HG03064 (cell line): ENCODE measurements around the gene ASGR1.
"Not testable (repeated sequence)": the region's sequence is repeated elsewhere in the genome, so short reads cannot be mapped to it uniquely, and the experiment has no call there.

Experiments used
- ATAC-seq: cut with Tn5 transposase; IDR thresholded peaks from one replicate; pipeline ENCODE4 v1.9.1; 2021; ENCODE audit warnings: low read depth; ENCODE audit not compliant: unreplicated experiment

Gene ASGR1

DNA sequence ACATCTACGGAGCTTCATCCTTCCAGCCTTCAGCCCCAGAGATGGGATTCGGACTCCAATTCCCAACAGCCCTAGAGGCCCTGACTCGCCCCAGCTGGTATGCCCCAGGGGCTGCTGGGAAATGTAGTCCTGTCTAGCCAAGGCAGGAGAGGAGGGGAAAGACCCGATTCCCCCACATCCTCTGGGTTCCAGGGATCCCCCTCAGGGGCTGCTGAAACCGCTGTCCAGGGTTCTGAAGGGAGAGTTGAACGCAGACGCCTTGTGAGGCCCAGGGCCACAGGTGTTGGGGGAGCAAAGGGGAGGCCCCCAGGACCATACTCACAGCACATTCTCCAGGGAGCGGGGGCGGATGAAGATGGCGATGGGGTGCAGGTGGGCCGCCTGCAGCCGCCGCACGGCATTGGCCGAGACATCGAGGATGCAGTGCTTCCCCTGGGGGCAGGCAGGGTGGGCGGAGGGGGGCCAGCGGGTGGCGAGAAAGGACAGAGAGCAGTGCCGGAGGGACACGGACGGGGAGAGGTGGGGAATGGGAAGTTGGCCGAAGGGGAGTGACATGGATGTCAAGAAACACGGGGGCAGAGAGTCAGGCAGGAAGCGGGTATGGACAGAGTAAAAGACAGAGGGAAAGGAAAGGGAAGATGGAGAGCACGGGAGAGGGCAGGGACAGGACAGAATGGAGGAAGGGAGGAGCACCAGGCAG, 12.6 kb upstream of the ASGR1 start:
- no peak for ATAC-seq

GRCh38 chr17:7191069-7191468, 11.9 kb upstream of the ASGR1 start:
- ATAC-seq: no peak

DNA sequence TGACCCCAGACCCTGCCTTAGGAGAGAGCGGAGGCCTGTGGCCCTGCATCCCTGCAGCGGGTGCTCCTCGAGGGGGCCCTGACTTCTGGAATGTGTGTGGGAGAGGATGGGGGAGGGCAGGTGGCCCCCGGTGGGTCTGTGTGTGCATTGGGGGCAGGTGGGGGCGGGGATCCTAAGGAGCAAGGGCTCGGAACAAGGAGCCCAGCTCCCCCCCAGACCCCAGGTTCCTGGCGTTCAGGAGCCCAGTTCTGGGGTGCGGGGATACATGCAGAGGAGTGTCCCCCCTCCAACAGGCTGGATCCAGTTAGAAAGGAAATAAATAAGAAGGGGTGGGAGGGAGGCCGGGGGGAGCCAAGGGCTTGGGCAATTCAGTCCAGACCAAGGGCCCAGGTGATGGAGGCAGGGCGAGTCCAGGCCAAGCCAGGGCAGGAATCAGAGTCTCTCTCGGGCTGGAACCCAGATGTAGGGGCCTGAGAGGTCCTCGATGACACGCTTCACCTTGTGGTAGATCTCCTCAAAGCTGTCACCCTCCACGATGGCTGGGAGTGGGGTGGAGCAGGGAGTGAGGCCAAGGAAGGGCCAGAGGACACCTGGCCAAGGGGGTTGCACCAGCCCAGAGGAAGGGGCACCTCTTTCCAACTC, 11.2 kb upstream of the ASGR1 start:
- ATAC-seq: no peak

DNA sequence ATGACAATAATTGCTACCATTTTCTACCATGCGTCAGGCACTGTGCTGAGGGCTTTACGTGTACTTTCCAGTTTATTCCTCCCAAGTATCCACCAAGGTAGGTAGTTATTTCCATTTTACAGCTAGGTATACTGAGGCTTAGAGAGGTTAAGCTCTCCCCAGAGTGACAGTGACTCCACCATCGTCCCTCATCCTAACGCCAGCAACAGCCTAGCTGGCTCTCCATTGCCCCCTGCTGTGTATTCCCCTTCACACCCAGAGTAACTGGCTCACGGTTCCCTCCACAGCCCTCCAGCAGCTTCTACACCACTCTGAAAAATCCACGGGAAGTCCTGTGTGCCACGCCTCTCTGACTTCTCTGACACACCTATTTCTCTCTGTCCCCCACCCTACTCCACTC, 7.1 kb upstream of the ASGR1 start:
- ATAC-seq: no peak

GRCh38 chr17:7184647-7185046, 5.5 kb upstream of the ASGR1 start:
- ATAC-seq: no peak

- no peak for ATAC-seq
Observed at GRCh38 chr17:7184091-7184488, 4.9 kb upstream of the ASGR1 start.

DNA sequence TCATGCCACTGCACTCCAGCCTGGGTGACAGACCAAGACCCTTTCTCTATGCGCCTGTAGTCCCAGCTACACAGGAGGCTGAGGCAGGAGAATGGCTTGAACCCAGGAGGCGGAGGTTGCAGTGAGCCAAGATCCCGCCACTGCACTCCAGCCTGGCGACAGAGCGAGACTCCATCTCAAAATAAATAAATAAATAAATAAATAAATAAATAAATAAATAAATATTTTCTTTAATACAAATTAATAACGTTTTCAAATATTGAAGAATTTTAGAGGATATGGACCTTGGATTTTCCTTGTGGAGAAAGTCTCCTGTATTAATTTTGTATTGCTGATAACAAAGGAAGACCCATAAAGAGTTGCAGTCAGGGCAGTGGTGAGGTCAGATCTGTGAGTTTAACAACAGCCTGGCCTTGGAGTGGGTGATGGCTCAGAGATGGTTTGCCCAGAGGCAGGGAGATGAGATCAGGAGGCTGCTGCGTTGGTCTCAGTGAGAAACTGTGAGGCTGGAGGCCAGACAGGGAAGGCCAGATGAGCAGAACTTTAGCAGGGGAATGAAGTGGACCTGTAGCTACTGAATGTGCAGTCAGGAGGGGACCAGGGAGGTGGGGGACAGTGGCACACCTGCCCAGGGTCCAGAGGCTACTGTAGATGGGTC, 4.4 kb upstream of the ASGR1 start:
- no peak for ATAC-seq

GRCh38 chr17:7182101-7182500, 2.9 kb upstream of the ASGR1 start:
- ATAC-seq: not testable (repeated sequence)

DNA sequence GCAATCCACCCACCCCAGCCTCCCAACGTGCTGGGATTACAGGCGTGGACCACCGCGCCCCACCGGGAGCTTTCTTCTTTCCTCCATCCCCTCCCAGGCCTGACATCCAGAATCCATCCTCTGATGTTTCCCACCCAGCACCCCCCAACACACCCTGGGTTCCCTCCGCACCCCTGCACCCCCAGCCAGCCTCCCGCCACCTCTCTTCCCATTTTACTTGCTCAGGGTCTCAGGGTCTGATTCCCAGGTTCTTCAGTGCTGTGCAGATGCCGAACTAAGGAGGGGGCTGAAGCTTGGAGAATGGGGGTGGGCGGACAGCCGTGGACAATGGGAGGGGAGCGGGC, 225 bp downstream of the ASGR1 start:
- no peak for ATAC-seq

GRCh38 chr17:7177954-7178477, 1.2 kb downstream of the ASGR1 start:
- no peak for ATAC-seq

DNA sequence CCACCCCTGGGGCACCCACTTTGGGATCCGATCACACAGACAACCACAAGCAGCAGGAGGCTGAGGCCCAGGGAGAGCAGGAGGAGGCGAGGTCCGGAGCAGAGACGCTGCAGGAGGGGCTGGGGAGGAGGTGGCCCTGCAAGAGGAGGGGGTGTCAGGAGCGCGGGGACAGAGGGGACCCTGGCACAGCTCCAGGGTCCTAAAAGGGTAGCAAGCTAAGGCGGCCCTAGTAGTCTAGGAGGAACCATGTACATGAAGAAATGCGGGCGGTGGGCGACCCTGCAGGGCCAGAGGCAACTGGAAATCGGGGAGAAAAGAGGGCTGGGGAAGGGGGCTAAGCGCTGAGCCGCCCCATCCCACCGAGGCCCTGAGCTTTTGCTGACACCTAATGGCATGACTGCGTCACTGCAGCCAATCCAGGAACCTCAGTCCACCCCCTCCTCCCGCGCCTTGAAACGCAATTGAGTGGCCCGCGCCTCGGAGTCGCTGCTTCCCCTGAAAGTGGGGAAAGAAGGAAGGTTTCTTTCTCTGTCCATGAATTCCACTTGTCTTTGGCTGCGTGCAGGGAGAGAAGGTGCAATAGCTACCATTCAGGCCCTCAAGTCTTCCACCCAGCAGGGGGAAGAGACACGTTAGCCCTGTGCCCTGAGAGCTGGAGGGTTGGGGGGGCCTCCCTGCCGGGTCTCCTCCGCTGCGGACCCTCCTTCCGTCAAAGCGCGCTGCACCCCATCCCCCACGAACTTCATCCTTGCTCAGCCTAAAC, 1.8 kb downstream of the ASGR1 start:
- no peak for ATAC-seq

DNA sequence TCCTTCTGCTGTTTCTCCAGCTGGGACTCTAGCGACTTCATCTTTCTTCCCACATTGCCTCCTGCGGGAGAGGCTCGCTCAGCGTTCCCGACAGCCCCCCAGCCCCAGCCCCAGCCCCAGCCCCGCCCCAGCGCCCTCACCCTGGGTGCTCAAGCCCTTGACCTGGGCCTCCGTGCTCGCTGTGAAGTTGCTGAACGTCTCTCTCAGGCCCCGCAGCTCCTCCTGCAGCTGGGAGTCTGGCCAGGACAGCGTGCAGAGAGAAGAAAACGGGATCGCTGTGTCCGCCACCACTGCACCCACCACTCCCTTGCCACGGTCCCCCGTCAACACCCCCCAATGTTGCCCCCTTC, 2.4 kb downstream of the ASGR1 start:
- no peak for ATAC-seq

- no peak for ATAC-seq
Observed at GRCh38 chr17:7176107-7176840, 2.9 kb downstream of the ASGR1 start.

DNA sequence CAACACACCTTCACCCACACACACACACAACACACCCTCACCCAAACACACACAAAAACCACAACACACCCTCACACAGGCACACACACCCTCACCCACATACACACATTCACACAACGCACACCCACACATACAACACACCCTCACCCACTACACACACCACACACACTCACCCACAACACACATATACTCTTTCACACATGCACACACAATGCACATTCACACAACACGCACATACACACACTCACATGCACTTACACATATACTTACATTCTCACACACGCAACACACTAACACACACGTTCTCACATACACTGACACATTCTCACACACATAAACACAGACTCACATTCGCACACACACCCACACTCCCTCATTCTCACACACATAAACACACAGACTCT, 3.8 kb downstream of the ASGR1 start:
- ATAC-seq: no peak

DNA sequence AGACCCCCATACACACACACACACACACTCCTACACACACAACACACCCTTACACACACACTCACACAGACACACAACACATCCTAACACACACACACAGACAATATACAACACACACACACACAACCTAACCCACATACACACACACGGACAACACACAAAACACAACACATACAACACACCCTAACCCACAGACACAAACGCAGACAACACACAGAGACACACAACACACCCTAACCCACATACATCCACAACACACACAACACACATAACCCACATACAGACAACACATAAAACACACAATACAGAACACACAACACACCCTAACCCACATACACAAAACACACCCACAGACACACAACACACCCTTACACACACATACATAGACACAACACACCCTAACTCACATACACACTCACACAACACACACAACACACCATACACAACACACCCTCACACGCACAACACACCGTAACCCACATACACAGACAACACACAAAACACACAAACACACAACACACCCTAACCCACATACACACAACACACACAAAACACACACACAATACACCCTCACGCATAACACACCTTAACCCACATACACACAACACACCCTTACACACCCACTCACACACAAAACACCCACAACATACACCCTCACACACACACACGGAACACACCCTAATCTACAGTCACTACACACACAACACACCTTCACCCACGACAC, 4.4 kb downstream of the ASGR1 start:
- ATAC-seq: no peak

DNA sequence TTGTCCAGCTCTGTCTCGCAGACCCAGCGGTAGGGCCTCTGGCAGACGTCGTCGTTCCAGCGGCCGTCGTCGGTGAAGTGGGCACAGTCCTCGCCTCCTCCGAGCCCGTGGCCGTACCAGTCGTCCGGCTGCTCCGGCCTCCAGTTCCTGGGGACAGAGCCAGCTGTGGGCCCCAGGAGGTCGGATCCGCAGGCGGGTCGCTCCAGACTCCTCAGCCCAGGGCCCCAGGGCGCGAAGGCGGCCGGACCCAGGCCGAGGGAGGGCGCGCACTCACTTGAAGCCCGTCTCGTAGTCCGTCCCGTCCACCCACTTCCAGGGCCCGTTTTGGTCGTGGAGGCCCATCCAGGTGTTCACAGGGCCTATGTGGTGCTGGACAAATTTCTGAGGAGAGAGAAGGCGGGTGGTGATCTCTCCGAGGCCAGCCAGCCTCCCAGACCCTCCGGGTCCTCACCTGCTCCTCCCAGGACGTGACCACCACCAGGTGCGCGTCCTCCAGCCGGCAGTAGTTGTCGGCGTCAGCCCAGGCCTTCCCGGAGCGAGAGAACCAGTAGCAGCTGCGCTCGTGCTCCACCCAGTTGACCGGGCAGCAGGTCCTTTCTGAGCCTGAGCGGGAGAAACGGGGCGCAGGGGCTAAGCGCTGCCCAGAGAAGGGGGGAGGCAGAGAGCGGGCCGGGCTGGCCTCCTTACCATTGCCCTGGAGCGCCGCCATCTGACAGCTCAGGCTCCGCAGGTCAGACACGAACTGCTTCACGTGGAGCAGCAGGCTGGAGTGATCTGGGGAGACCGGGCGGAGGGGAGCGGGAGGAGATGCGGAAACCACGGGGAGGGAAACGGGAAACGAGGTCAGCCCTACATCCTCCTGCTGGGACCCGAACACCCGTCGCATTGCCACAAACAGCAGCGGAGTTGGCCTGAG, 5.2 kb downstream of the ASGR1 start:
- no peak for ATAC-seq

GRCh38 chr17:7172522-7173191, 6.5 kb downstream of the ASGR1 start:
- not testable (repeated sequence) for ATAC-seq

- not testable (repeated sequence) for ATAC-seq
Observed at GRCh38 chr17:7169565-7169908, 9.6 kb downstream of the ASGR1 start.
